CD4-positive, alpha-beta T cell treated with Interleukin-4 for 1 hour (primary cell): ENCODE data around the gene MIEF1.
"Not testable (repeated sequence)": the region's sequence is repeated elsewhere in the genome, so short reads cannot be mapped to it uniquely, and the experiment has no call there.

ENCODE experiments used
- DNase-seq, 2 donors: peaks; one replicate each; pipeline ENCODE4 v3.0.0-alpha.2; 2020 to 2022

MIEF1 gene

DNA sequence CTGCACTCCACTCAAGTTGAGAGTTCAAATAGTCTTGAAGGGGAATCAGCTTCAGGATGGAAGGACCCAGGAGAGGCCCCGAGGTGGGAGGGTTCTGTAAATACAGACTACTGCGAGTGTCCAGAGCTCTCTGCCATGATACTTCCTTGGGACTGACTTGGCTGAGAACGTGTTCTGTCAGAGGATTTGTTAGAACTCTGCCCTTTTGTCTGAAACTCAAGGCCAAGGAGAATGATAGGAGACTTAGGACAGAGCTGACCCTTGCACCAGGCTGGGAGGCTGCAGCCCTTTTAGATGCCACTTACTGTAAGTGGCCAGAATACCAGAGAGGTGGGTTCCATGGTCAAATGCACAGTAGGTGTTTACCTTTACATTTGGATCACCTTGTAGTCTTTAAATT lies 15.4 kb downstream of the MIEF1 start:
- no peak for DNase-seq

DNA sequence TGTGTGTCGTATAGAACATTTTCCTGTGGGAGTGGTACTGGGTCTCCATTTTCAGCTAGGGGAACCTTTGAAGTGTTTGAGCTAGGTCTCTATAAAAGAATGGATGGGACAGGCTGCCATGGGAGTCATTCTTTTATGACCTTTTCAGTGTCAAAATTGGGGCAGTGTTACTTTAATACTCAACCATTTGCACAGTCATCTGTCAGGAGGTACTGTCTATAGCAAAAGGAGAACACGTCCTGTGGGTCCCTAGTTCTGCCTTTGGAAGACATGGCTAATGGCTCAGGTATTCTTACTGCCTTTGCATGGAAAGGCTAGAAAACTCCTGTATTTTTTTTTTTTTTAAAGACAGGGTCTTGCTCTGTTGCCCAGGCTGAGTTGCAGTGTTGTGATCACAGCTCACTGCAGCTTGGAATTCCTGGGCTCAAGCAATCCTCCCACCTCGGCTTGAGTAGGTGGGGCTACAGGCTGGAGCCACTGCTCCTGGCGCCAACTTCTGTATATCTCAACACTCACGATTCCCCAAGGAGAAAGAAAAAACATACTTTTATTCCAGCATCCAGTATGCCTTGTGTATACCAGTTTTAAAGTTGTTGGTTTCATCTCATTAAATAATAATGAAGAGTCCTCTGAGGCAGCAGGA lies 16.2 kb downstream of the MIEF1 start:
- DNase-seq = no peak

DNA sequence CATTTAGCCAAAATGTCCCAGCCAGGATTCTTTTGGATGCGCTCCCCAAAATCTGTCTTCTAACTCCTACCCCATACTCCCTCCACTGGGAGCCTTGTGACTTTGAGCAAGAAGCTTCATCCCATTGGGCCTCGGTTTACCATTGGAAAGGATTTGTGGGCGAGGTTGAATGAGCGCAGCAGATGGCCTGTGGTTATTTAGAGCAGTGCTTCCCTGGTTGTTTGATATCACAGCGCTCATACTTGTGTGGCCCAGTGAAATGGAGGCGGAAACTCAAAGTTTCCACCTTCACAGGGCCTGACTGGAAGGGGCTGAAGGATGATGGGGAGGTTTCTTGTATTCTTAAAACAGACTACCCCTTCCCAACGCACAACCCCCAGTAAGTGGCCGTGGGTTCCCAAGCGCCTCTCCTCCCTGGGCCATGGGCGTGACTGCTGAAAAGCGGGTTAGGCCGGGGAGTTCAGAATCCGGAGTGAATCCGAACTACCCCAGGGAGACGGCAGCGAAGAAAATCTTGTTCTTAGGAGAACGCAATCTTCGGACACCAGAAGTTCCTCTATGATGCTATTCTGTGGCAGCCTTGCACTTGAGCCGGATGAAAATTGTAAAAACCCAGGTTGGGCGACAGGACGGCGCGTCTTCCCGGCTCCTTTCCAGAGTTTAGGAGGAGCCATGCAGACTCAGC lies 17.0 kb downstream of the MIEF1 start:
- DNase-seq = no peak

- peak in 1 of 2 donors; percentile 98 for DNase-seq
Observed at GRCh38 chr22:39519681-39520225, 17.7 kb downstream of the MIEF1 start.

- peak in 1 of 2 donors; percentile 98 for DNase-seq
Observed at GRCh38 chr22:39520226-39521105, 18.4 kb downstream of the MIEF1 start, which contains the start of gene ATF4. ATF4 (plus strand) TSS chr22:39520562; CDS start chr22:39521446, 884 bp downstream.

DNA sequence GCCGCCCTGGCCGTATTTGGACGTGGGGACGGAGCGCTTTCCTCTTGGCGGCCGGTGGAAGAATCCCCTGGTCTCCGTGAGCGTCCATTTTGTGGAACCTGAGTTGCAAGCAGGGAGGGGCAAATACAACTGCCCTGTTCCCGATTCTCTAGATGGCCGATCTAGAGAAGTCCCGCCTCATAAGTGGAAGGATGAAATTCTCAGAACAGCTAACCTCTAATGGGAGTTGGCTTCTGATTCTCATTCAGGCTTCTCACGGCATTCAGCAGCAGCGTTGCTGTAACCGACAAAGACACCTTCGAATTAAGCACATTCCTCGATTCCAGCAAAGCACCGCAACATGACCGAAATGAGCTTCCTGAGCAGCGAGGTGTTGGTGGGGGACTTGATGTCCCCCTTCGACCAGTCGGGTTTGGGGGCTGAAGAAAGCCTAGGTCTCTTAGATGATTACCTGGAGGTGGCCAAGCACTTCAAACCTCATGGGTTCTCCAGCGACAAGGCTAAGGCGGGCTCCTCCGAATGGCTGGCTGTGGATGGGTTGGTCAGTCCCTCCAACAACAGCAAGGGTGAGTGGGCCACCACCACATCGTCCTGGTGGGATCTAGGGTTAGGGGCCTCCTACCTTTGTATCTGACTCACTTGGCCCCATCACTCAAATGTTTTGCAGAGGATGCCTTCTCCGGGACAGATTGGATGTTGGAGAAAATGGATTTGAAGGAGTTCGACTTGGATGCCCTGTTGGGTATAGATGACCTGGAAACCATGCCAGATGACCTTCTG lies 19.2 kb downstream of the MIEF1 start:
- DNase-seq = peak; percentile 73 to 77

DNA sequence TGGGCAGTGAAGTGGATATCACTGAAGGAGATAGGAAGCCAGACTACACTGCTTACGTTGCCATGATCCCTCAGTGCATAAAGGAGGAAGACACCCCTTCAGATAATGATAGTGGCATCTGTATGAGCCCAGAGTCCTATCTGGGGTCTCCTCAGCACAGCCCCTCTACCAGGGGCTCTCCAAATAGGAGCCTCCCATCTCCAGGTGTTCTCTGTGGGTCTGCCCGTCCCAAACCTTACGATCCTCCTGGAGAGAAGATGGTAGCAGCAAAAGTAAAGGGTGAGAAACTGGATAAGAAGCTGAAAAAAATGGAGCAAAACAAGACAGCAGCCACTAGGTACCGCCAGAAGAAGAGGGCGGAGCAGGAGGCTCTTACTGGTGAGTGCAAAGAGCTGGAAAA lies 20.0 kb downstream of the MIEF1 start:
- not testable (repeated sequence) for DNase-seq

DNA sequence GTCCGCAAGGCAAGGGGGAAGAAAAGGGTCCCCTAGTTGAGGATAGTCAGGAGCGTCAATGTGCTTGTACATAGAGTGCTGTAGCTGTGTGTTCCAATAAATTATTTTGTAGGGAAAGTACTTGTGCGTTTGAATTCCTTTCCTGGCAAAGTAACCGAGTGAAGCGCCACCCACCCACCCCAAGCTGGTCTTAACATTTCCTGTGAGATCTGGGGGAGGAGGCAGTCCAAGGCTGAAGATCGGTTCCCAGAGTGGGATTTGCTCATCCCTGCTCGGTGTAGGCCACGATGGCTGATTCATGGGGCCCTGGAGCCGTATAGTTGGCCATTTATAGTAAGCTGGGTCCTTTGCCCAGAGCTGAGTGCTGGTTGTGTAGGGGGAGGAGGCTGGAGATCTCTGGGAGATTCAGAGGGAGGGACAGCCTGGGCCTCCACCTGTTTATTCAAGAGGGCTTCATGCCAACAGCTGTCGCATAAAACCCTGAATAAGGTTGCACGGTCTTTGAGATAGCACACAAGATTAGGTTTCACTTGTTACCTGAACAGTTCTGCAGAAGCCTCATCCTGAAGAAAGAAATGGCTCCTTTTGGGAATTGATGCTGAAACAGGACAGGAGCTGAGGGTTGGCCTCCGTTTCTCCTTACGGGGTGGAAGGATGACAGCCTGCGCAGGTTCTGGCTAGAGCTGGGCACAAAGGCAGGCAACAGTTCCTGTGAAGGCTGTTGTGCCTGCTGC lies 20.6 kb downstream of the MIEF1 start:
- DNase-seq = peak in 1 of 2 donors; percentile 41

DNA sequence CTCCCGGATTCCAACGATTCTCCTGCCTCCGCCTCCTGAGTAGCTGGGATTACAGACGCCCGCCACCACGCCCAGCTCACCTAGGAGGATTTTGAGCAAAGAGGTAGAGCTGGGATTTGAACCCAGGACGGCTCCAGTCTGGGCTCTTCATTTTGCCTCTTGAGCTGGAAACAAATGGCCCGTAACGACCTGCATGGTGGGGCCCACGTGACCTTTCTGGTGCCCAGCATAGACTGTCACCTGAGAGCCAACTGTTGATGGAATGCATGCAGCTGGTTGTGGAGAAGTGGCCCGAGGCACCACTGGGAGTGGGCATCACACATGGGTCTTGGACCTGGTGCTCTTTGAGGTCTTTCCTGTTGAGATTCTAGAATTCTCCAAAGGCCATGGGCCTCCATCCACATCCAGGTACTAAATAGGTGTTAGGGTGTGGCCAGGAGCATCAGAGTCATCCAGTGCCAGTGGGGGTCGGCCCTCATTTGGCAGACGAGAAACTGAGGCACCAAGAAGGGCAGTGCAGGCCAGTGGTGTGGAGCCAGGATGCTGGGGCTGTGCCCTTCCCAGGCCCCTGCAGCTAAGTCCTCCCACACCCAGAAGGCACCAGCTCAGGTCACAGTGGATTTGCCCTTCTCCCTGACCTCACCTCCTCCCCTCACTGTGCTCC lies 22.1 kb downstream of the MIEF1 start:
- DNase-seq = no peak

DNA sequence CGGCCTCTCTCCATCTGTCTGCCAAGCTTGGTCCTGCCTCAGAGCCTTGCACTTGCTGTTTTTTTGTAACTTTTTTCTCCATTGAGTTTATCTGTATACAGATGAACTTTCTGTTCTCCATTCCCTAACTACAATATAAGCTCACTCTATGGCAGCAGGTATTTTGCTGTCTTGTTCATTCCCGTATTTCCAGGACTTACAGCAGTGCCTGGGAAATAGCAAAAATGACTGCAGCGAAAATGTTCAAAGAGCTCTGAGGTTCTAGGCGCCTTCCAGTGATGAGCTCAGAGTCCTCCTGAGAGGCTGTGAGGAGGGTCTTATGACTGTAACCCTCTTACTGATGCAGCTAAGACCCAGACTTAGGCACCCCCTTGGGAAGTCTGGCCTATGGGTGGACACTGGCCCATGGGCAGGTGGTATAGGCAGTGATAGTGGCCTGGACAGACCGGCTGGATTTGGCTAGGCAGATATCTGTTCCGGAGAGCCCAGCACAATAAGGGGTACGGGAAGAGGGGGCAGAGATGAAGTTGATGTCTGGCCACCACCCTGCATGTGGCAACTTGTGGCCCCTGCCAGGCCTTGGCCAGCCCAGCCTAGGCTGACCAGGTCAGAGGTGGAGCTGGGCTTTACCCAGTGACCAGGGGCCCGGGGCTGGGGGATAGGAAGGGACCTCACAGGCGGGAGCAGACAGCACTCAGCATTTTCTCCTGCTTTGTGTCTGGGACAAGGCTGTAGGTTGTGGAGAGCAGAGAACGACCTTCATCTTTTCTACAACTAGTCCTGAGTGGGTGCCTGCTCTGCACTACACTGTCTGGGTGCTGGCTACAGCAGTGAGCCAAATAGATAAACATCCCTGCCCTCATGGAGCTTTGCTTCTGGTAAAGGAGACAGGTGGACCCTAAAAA lies 22.9 kb downstream of the MIEF1 start:
- no peak for DNase-seq

DNA sequence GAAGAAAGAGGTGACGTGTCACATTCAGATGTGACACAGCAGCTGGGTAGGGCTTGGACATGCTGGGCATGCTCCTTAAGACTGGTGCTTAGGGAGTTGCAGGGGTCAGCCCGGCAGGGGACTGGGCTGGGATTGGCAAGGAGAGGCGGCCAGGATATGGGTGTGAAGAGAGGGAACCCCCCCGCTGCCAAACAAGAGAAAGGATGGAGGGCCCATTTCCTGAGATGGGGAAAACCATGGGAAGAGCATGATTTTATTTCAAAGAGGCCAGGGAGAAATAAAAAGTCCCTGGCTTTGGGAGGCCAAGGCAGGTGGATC lies 23.5 kb downstream of the MIEF1 start:
- DNase-seq = no peak

DNA sequence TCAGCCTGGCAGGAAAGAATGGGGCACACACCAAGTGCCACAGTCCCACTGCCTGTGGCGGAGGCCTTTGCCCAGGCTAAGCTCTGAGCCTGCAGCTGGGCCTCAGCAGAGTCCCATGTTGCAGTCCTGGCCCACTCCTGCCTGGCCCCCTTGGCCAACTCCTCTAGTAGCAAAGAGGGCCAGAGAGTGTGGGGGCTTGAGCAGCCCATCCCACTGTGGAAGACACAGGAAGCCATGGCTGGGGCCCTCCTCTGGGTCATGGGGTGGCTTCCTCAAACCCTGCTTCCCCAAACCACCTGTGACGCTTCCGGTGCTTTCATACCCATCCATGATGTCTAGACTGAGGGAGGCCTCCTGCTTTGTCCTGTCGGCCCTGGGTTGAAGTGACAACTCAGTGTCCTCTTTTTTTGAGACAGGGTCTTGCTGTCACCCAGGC lies 24.7 kb downstream of the MIEF1 start:
- DNase-seq = peak; percentile 41 to 50

GRCh38 chr22:39527481-39527961 lies 25.4 kb downstream of the MIEF1 start:
- no peak for DNase-seq

- no peak for DNase-seq
Observed at GRCh38 chr22:39528080-39528661, 26.1 kb downstream of the MIEF1 start.

- peak; percentile 92 to 93 for DNase-seq
Observed at GRCh38 chr22:39528681-39529486, 26.8 kb downstream of the MIEF1 start.

- no peak for DNase-seq
Observed at GRCh38 chr22:39529487-39529851, 27.4 kb downstream of the MIEF1 start.

GRCh38 chr22:39530116-39530515 lies 28.0 kb downstream of the MIEF1 start:
- DNase-seq = no peak

DNA sequence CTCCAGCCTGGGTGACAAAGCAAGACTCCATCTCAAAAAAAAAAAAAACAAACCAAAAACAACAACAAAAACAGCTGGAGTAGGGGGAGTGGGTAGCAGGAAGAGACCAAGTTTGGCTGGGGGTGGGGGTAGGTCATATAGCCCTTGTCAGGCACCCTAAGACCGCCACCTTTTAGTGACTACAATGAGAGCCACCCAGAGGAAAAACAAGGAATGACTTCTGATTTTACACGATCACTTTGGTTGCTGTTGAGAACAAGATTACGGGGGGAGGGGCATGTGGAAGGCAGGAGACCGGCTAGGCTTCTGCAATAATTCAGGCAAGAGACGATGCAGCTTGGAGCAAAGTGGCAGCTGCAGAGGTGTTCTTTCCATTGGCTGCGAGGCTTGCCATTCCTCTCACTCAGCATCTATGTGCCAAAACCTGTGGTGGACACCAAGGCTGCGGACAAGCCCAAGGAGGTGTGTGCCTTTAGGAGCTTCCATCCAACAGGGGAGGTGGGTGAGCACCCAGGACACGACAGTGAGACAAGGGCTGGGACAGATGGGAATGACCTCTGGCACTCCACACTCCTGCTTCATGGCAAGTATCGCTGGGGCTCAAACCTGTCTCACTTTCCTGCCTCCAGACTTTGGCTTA lies 28.7 kb downstream of the MIEF1 start:
- peak in 1 of 2 donors; percentile 52 for DNase-seq
